Astrocyte (in vitro differentiated cells and primary cell): ENCODE data around the gene KRTAP16-1. TPM values are rescaled to one million over a fixed set of nuclear protein-coding genes. Genes with fewer than 3 reads are reported as not detected.
A peak's percentile ranks its signal among the peaks of the same experiment; 100 is the strongest.

Experiments used
- DNase-seq: peaks from one replicate; pipeline ENCODE4 v3.0.0-alpha.2; 2010; ENCODE audit warnings: low read depth
- FAIRE-seq: peaks from 2 replicates; lab custom pipeline; 2011; peaks lifted over from hg19 to GRCh38; lab: Jason Lieb, UNC
- H2AFZ ChIP-seq: 2 replicates; pipeline ENCODE4 v1.6.0; 2012; ENCODE audit warnings: low read depth, low read length, inconsistent platforms
- H3K27ac ChIP-seq: 2 replicates; pipeline ENCODE4 v1.5.1; 2011; ENCODE audit warnings: low read depth, low read length, inconsistent platforms
- H3K27me3 ChIP-seq: 2 replicates; pipeline ENCODE4 v1.6.0; 2011; ENCODE audit warnings: low read length, inconsistent platforms; ENCODE audit not compliant: insufficient read depth
- H3K36me3 ChIP-seq: 2 replicates; pipeline ENCODE4 v1.5.1; 2011; ENCODE audit warnings: low read length, inconsistent platforms; ENCODE audit not compliant: insufficient read depth
- H3K4me1 ChIP-seq: 2 replicates; pipeline ENCODE4 v1.5.1; 2011; ENCODE audit warnings: low read length, inconsistent platforms; ENCODE audit not compliant: insufficient read depth
- H3K4me2 ChIP-seq: 2 replicates; pipeline ENCODE4 v1.6.0; 2012; ENCODE audit warnings: low read length, inconsistent platforms
- H3K4me3 ChIP-seq: 2 replicates; pipeline ENCODE4 v1.5.1; 2011; ENCODE audit warnings: low read depth, mild to moderate bottlenecking, low read length, inconsistent platforms; ENCODE audit not compliant: insufficient read depth
- H3K79me2 ChIP-seq: 2 replicates; pipeline ENCODE4 v1.6.0; 2012; ENCODE audit warnings: mild to moderate bottlenecking, low read length, inconsistent platforms; ENCODE audit not compliant: insufficient read depth
- H3K9ac ChIP-seq: 2 replicates; pipeline ENCODE4 v1.6.0; 2012; ENCODE audit warnings: mild to moderate bottlenecking, low read length, inconsistent platforms
- H3K9me3 ChIP-seq: 2 replicates; pipeline ENCODE4 v1.5.1; 2012; ENCODE audit warnings: low read depth, mild to moderate bottlenecking, low read length, inconsistent platforms; ENCODE audit not compliant: insufficient read depth
- H4K20me1 ChIP-seq: 2 replicates; pipeline ENCODE4 v1.6.0; 2012; ENCODE audit warnings: low read length, inconsistent platforms; ENCODE audit not compliant: insufficient read depth
- H3K27ac Mint-ChIP-seq: one replicate; pipeline ENCODE4 v1.8.0; 2021; ENCODE audit warnings: mild to moderate bottlenecking, mixed read lengths; ENCODE audit not compliant: unreplicated experiment
- H3K27me3 Mint-ChIP-seq: one replicate; pipeline ENCODE4 v1.8.0; 2021; ENCODE audit warnings: low read depth, mixed read lengths; ENCODE audit not compliant: unreplicated experiment
- H3K36me3 Mint-ChIP-seq: one replicate; pipeline ENCODE4 v1.8.0; 2021; ENCODE audit warnings: low read depth, mixed read lengths; ENCODE audit not compliant: unreplicated experiment
- H3K4me1 Mint-ChIP-seq: one replicate; pipeline ENCODE4 v1.8.0; 2021; ENCODE audit warnings: low read depth, mixed read lengths; ENCODE audit not compliant: unreplicated experiment
- H3K4me3 Mint-ChIP-seq: one replicate; pipeline ENCODE4 v1.8.0; 2021; ENCODE audit warnings: mild to moderate bottlenecking, moderate library complexity, mixed read lengths; ENCODE audit not compliant: unreplicated experiment
- H3K9me3 Mint-ChIP-seq: one replicate; pipeline ENCODE4 v1.8.0; 2021; ENCODE audit warnings: mild to moderate bottlenecking, mixed read lengths; ENCODE audit not compliant: unreplicated experiment
- EZH2 ChIP-seq: IDR thresholded peaks from 2 replicates; pipeline ENCODE4 v1.6.1; 2012; ENCODE audit warnings: mild to moderate bottlenecking, low read length, inconsistent platforms; ENCODE audit not compliant: insufficient read depth
- total RNA-seq: library from RNA; stranded (reverse); gene quantifications from 2 replicates; pipeline ENCODE4 v1.2.1, GENCODE V29; 2021
- TF ChIP-seq, protein P1 (sequence below): IDR thresholded peaks from 2 replicates; pipeline ENCODE4 v1.5.1; 2011; ENCODE audit warnings: low read depth, mild to moderate bottlenecking, inconsistent platforms, low read length, moderate library complexity; ENCODE audit not compliant: insufficient read depth

The KRTAP16-1 gene
- total RNA-seq, 1 donor from 2014 or later, result not detected

- Mint-ChIP-seq H3K4me3 (no peak overlapping the region), H3K9me3 (no peaks in the 10 kb centered on the region), H3K27ac (no peak overlapping the region), H3K4me1 (no peaks in the 10 kb centered on the region), H3K36me3 (peaks cover 2% of the 10 kb centered on the region), H3K27me3 (peaks cover 20% of the 10 kb centered on the region)
- no peaks in the 10 kb centered on the region for H3K27me3 ChIP-seq
- no peak overlapping the region for H3K9ac ChIP-seq
- no peak overlapping the region for H3K27ac ChIP-seq
- no peak overlapping the region for H3K4me3 ChIP-seq
- H3K36me3 ChIP-seq, result no peaks in the 10 kb centered on the region
- no peak overlapping the region for H3K4me2 ChIP-seq
- H3K4me1 ChIP-seq, result no peaks in the 10 kb centered on the region
- no peak for DNase-seq
- H4K20me1 ChIP-seq, result no peaks in the 10 kb centered on the region
- no peak for TF ChIP-seq EZH2
- TF ChIP-seq, protein P1, sequence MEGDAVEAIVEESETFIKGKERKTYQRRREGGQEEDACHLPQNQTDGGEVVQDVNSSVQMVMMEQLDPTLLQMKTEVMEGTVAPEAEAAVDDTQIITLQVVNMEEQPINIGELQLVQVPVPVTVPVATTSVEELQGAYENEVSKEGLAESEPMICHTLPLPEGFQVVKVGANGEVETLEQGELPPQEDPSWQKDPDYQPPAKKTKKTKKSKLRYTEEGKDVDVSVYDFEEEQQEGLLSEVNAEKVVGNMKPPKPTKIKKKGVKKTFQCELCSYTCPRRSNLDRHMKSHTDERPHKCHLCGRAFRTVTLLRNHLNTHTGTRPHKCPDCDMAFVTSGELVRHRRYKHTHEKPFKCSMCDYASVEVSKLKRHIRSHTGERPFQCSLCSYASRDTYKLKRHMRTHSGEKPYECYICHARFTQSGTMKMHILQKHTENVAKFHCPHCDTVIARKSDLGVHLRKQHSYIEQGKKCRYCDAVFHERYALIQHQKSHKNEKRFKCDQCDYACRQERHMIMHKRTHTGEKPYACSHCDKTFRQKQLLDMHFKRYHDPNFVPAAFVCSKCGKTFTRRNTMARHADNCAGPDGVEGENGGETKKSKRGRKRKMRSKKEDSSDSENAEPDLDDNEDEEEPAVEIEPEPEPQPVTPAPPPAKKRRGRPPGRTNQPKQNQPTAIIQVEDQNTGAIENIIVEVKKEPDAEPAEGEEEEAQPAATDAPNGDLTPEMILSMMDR, result no peak
- H3K79me2 ChIP-seq, result no peaks in the 10 kb centered on the region
- no peak for FAIRE-seq
- no peaks in the 10 kb centered on the region for H3K9me3 ChIP-seq
- H2AFZ ChIP-seq, result no peak overlapping the region
Observed at GRCh38 chr17:41331606-41332005, 22.5 kb upstream of the KRTAP16-1 start.

- no peak overlapping the region for H3K27ac Mint-ChIP-seq
- Histone ChIP-seq H3K9ac (no peak overlapping the region), H2AFZ (peak overlapping the region; percentile 2), H3K27ac (no peak overlapping the region), H3K4me2 (no peak overlapping the region), H3K9me3 (no peaks in the 10 kb centered on the region), H3K27me3 (no peaks in the 10 kb centered on the region), H4K20me1 (no peaks in the 10 kb centered on the region), H3K4me1 (no peaks in the 10 kb centered on the region), H3K4me3 (no peak overlapping the region), H3K36me3 (no peaks in the 10 kb centered on the region), H3K79me2 (no peaks in the 10 kb centered on the region)
- H3K9me3 Mint-ChIP-seq, result no peaks in the 10 kb centered on the region
- peak; percentile 23 for DNase-seq
- H3K36me3 Mint-ChIP-seq, result peaks cover 2% of the 10 kb centered on the region
- peaks cover 13% of the 10 kb centered on the region for H3K27me3 Mint-ChIP-seq
- FAIRE-seq, result no peak
- no peaks in the 10 kb centered on the region for H3K4me1 Mint-ChIP-seq
- no peak for TF ChIP-seq EZH2
- TF ChIP-seq, protein P1, result peak; percentile 75
- no peak overlapping the region for H3K4me3 Mint-ChIP-seq
Observed at GRCh38 chr17:41329279-41329948, 20.3 kb upstream of the KRTAP16-1 start.

GRCh38 chr17:41328207-41328606 is 19.1 kb upstream of the KRTAP16-1 start:
- no peak for DNase-seq
- Histone ChIP-seq H3K79me2 (no peaks in the 10 kb centered on the region), H2AFZ (no peak overlapping the region), H4K20me1 (no peaks in the 10 kb centered on the region), H3K9ac (no peak overlapping the region), H3K4me1 (no peaks in the 10 kb centered on the region), H3K27ac (no peak overlapping the region), H3K4me2 (no peak overlapping the region), H3K4me3 (no peak overlapping the region), H3K36me3 (no peaks in the 10 kb centered on the region), H3K9me3 (no peaks in the 10 kb centered on the region), H3K27me3 (no peaks in the 10 kb centered on the region)
- no peak for FAIRE-seq
- no peaks in the 10 kb centered on the region for H3K4me1 Mint-ChIP-seq
- H3K27me3 Mint-ChIP-seq, result peaks cover 8% of the 10 kb centered on the region
- H3K36me3 Mint-ChIP-seq, result no peaks in the 10 kb centered on the region
- H3K4me3 Mint-ChIP-seq, result no peak overlapping the region
- TF ChIP-seq, protein P1, result no peak
- no peak for TF ChIP-seq EZH2
- no peaks in the 10 kb centered on the region for H3K9me3 Mint-ChIP-seq
- peak overlapping the region; percentile 58 for H3K27ac Mint-ChIP-seq
